Thyroid gland (tissue), 4 donors: ENCODE results near the gene PRRG3.
A peak's percentile ranks its signal among the peaks of the same experiment; 100 is the strongest.

Source experiments
- POLR2A ChIP-seq, 2 donors: fragments of 450-650 bp; IDR thresholded peaks; one replicate each; pipeline ENCODE4 v1.6.1; 2017; ENCODE audit warnings: antibody characterized with exemption in 2 of 2, mild to moderate bottlenecking in 2 of 2, moderate library complexity in 1 of 2
- TF ChIP-seq, protein P1 (sequence below), 6 experiments: fragments of 200-600 bp in 3 of 6; fragments of 450-650 bp in 3 of 6; sonication (generic) in 3 of 6; IDR thresholded peaks; one replicate each; pipeline ENCODE4 v1.5.1; 2016 to 2019; ENCODE audit warnings: antibody characterized with exemption in 6 of 6, mild to moderate bottlenecking in 2 of 6, inconsistent platforms in 1 of 6, moderate library complexity in 1 of 6

DNA sequence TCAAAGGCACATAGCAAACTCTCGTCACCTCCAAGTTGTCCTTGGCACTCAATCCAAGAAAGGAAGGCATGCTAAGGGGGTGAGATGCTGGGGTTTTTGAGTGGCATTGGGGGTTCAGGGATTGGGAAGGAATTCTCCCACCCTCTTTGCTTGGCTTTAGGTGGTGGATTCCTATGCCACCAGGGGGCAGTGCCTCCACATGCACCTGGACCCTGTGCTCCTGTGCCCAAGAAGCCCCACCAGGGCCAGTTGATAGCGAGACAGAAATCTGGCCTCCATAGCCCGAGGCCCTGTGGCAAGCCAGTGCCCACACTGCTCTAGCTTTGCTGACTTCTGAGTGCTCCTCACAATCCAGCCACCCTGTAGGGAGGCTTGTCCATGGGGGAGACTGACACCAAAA lies 18.6 kb downstream of the PRRG3 start:
- no peak for TF ChIP-seq POLR2A (IDR thresholded peaks at IDR 0.05)
- TF ChIP-seq, protein P1, sequence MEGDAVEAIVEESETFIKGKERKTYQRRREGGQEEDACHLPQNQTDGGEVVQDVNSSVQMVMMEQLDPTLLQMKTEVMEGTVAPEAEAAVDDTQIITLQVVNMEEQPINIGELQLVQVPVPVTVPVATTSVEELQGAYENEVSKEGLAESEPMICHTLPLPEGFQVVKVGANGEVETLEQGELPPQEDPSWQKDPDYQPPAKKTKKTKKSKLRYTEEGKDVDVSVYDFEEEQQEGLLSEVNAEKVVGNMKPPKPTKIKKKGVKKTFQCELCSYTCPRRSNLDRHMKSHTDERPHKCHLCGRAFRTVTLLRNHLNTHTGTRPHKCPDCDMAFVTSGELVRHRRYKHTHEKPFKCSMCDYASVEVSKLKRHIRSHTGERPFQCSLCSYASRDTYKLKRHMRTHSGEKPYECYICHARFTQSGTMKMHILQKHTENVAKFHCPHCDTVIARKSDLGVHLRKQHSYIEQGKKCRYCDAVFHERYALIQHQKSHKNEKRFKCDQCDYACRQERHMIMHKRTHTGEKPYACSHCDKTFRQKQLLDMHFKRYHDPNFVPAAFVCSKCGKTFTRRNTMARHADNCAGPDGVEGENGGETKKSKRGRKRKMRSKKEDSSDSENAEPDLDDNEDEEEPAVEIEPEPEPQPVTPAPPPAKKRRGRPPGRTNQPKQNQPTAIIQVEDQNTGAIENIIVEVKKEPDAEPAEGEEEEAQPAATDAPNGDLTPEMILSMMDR (IDR thresholded peaks at IDR 0.05), result peak in 1 of 6 experiments; percentile 31
